B cell (primary cell): ENCODE data around the gene CORO2B. TPM values are rescaled to one million over a fixed set of nuclear protein-coding genes. Genes with fewer than 3 reads are reported as not detected.

ENCODE experiments used
- ATAC-seq: fragments of 200-7000 bp; cut with Tn5 transposase; one replicate; pipeline ENCODE4 v1.10.0; 2021; ENCODE audit warnings: low read depth, mild to moderate bottlenecking, moderate number of reproducible peaks, moderate library complexity
- CTCF ChIA-PET: fragments of 350-600 bp; sonication (Branson Sonifier 250); formaldehyde crosslinking; loops from one replicate; lab custom pipeline; 2021; ENCODE audit warnings: antibody characterized with exemption, inconsistent platforms; lab: Charles Lee
- POLR2A ChIA-PET: fragments of 350-600 bp; sonication (Branson Sonifier 250); formaldehyde crosslinking; loops from one replicate; lab custom pipeline; 2021; ENCODE audit warnings: antibody characterized with exemption; lab: Charles Lee
- DNase-seq: peaks from one replicate; pipeline ENCODE4 v3.0.0; 2013
- H2AFZ ChIP-seq: 2 replicates; pipeline ENCODE4 v1.6.1; 2012; ENCODE audit warnings: mild to moderate bottlenecking, low read depth, low read length; ENCODE audit not compliant: insufficient read depth, poor library complexity, severe bottlenecking
- H3K27ac ChIP-seq, 2 donors: 1 replicate in 1 of 2; 2 replicates in 1 of 2; pipeline ENCODE4 v1.5.1; 2012 to 2013; ENCODE audit warnings: low read length in 2 of 2, mild to moderate bottlenecking in 2 of 2, moderate library complexity in 1 of 2
- H3K27me3 ChIP-seq, 4 experiments: fragments of 200-600 bp in 1 of 4; sonication (generic) in 1 of 4; replicated peaks in 1 of 4; 1 replicate in 2 of 4; 2 replicates in 2 of 4; pipeline versions ENCODE4 v1.6.1 to v1.7.0; 2013 to 2016; ENCODE audit warnings: low read length in 3 of 4, mild to moderate bottlenecking in 2 of 4, mixed read lengths in 1 of 4, moderate library complexity in 1 of 4; ENCODE audit not compliant: insufficient read depth in 4 of 4, control insufficient read depth in 3 of 4; ENCODE audit errors: control extremely low read depth in 1 of 4
- H3K36me3 ChIP-seq, 2 experiments: replicated peaks in 1 of 2; 1 replicate in 1 of 2; 2 replicates in 1 of 2; pipeline versions ENCODE4 v1.6.1 to v1.7.1; 2013; ENCODE audit warnings: low read length in 1 of 2; ENCODE audit not compliant: insufficient read depth in 2 of 2, control insufficient read depth in 1 of 2; ENCODE audit errors: control extremely low read depth in 1 of 2, extremely low read depth in 1 of 2
- H3K4me1 ChIP-seq, 2 donors: fragments of 200-600 bp in 1 of 2; sonication (generic) in 1 of 2; 1 replicate in 1 of 2; 2 replicates in 1 of 2; pipeline versions ENCODE4 v1.5.1 to v1.6.1; 2013 to 2017; ENCODE audit warnings: low read length in 2 of 2; ENCODE audit not compliant: control insufficient read depth in 2 of 2, insufficient read depth in 2 of 2
- H3K4me2 ChIP-seq: replicated peaks from 2 replicates; pipeline ENCODE3; 2012; ENCODE audit warnings: mild to moderate bottlenecking, low read depth, low read length; ENCODE audit not compliant: poor library complexity, severe bottlenecking
- H3K4me3 ChIP-seq, 5 experiments: fragments of 200-600 bp in 1 of 5; sonication (generic) in 1 of 5; 1 replicate in 3 of 5; 2 replicates in 2 of 5; pipeline versions ENCODE4 v1.5.1 to v1.7.0; 2011 to 2016; ENCODE audit warnings: low read length in 4 of 5, mild to moderate bottlenecking in 4 of 5, low read depth in 2 of 5, control low read depth in 1 of 5, moderate library complexity in 1 of 5; ENCODE audit not compliant: insufficient read depth in 1 of 5; ENCODE audit errors: control extremely low read depth in 1 of 5, extremely low read depth in 1 of 5
- H3K79me2 ChIP-seq: fragments of 200-600 bp; sonication (generic); one replicate; pipeline ENCODE4 v1.6.0; 2016; ENCODE audit warnings: low read length; ENCODE audit not compliant: control insufficient read depth, insufficient read depth
- H3K9ac ChIP-seq: fragments of 200-600 bp; sonication (generic); 2 replicates; pipeline ENCODE4 v1.6.1; 2017; ENCODE audit warnings: mild to moderate bottlenecking, low read length, moderate library complexity
- H3K9me3 ChIP-seq, 3 donors: one replicate each; pipeline versions ENCODE4 v1.6.1 to v1.7.1; 2013; ENCODE audit warnings: low read length in 2 of 3; ENCODE audit not compliant: control insufficient read depth in 2 of 3, insufficient read depth in 1 of 3; ENCODE audit errors: control extremely low read depth in 1 of 3
- H4K20me1 ChIP-seq: 2 replicates; pipeline ENCODE4 v1.6.0; 2012; ENCODE audit warnings: mild to moderate bottlenecking, low read length; ENCODE audit not compliant: insufficient read depth, control insufficient read depth, poor library complexity, severe bottlenecking
- H3K27ac Mint-ChIP-seq: one replicate; pipeline ENCODE4 v1.8.0; 2021; ENCODE audit warnings: mixed read lengths
- H3K27me3 Mint-ChIP-seq: one replicate; pipeline ENCODE4 v1.8.0; 2021; ENCODE audit warnings: mixed read lengths
- H3K4me1 Mint-ChIP-seq: one replicate; pipeline ENCODE4 v1.8.0; 2021; ENCODE audit warnings: mixed read lengths
- H3K4me3 Mint-ChIP-seq: one replicate; pipeline ENCODE4 v1.8.0; 2021; ENCODE audit warnings: mixed read lengths
- H3K9me3 Mint-ChIP-seq: one replicate; pipeline ENCODE4 v1.8.0; 2022; ENCODE audit warnings: mixed read lengths; ENCODE audit not compliant: insufficient read depth
- CTCF ChIP-seq: fragments of 200-600 bp; IDR thresholded peaks from one replicate; pipeline ENCODE4 v1.8.0; 2022; ENCODE audit warnings: antibody characterized with exemption, mild to moderate bottlenecking
- EZH2 ChIP-seq: IDR thresholded peaks from 2 replicates; pipeline ENCODE4 v1.6.1; 2012; ENCODE audit warnings: borderline replicate concordance, low read depth, mild to moderate bottlenecking, moderate library complexity, low read length; ENCODE audit not compliant: insufficient read depth, poor library complexity, severe bottlenecking
- WGBS: methylation state at CpG from one replicate; pipeline ENCODE4 v1.1.5; 2013; ENCODE audit warnings: missing lambda C conversion rate; ENCODE audit not compliant: insufficient coverage; 5-methylcytosine and 5-hydroxymethylcytosine counted together
- intact Hi-C: fragments of 100-400 bp; cut with micrococcal nuclease; formaldehyde crosslinking; loops from one replicate; pipeline ENCODE4 v1.10.0; 2022
- polyA plus RNA-seq: library from polyadenylated mRNA; depleted of rRNA; stranded (reverse); fragments of >200 nt; gene quantifications from 2 replicates; pipeline ENCODE4 v1.2.3, GENCODE V29; 2012
- total RNA-seq, 2 donors: library from RNA; stranded (reverse); fragments of 120-200 nt in 1 of 2; gene quantifications; 1 replicate in 1 of 2; 2 replicates in 1 of 2; pipeline versions ENCODE4 v1.2.3 to v1.2.4, GENCODE V29; 2013 to 2022

CORO2B gene
- total and polyA plus RNA-seq, 2 donors (not counting 1 experiment from before 2014, with no cell fraction given): 9.5 to 11.3 TPM

DNA sequence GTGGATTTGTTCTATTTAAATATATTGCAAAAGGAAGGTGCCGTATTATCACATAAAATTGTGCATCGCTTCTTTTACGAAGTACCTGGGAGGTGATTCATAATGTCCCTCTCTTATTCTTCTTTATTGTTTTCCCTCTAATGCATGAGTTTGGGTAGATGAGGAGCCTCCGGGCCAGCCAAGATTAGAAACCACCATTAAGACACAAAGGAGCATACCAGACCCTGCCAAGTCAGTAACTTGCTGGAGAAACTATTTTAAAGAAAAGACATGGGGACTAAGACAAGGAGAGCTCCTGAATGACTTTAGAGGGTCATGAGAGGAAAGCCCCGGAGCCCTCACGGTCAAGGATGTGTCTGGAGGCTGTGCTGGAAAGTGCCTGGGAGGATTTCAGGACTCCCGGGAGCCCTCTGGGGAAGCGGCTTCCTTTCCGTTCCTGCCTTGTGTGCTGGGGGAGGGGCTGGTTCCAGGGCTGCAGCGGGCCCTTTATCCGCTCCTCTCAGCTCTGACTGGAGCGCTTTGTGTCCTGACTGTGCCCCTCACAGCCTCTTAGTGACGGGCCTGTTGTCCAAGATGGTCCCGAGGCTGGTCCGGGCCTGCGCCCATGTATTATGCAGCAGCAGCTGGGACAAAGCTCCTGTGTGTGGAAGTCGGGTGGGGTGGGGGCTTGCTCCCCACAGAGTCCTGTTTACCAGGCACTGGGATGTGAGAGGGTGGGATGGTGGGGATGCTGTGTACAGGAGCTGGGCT is 35.7 kb downstream of the CORO2B start:
- Mint-ChIP-seq H3K4me1 (peaks cover 32% of the 10 kb centered on the region), H3K27me3 (peaks cover 5% of the 10 kb centered on the region), H3K4me3 (no peak overlapping the region), H3K27ac (no peak overlapping the region), H3K9me3 (no peaks in the 10 kb centered on the region)
- ChIA-PET CTCF (no interaction called here), POLR2A (no interaction called here)
- peaks cover 0 to 3% of the 10 kb centered on the region in 2 experiments for H3K36me3 ChIP-seq
- peaks cover 12% of the 10 kb centered on the region for H3K79me2 ChIP-seq
- H3K4me3 ChIP-seq: no peak overlapping the region
- WGBS: 92% methylated on average over 13 of the region's 17 CpGs
- H2AFZ ChIP-seq: no peak overlapping the region
- H3K27ac ChIP-seq: no peak overlapping the region
- DNase-seq (no peak), ATAC-seq (no peak)
- H3K9ac ChIP-seq: no peak overlapping the region
- no peaks in the 10 kb centered on the region for H3K27me3 ChIP-seq
- no peak for TF ChIP-seq CTCF
- TF ChIP-seq EZH2: no peak
- intact Hi-C loops: no loop called here
- no peak overlapping the region for H3K4me2 ChIP-seq
- H3K4me1 ChIP-seq: peaks cover 0 to 5% of the 10 kb centered on the region in 2 donors
- H3K9me3 ChIP-seq: peaks cover 0 to 7% (median 0%) of the 10 kb centered on the region in 3 donors
- no peaks in the 10 kb centered on the region for H4K20me1 ChIP-seq

- Histone ChIP-seq H3K4me2 (no peak overlapping the region), H3K9ac (no peak overlapping the region), H3K27ac (no peak overlapping the region), H2AFZ (no peak overlapping the region), H3K4me1 (peaks cover 0 to 5% of the 10 kb centered on the region in 2 donors), H3K36me3 (peaks cover 0 to 3% of the 10 kb centered on the region in 2 experiments), H4K20me1 (no peaks in the 10 kb centered on the region), H3K4me3 (no peak overlapping the region), H3K27me3 (no peaks in the 10 kb centered on the region), H3K9me3 (peaks cover 0 to 7% (median 0%) of the 10 kb centered on the region in 3 donors), H3K79me2 (peaks cover 12% of the 10 kb centered on the region)
- H3K27me3 Mint-ChIP-seq: peaks cover 5% of the 10 kb centered on the region
- ATAC-seq: no peak
- no peak overlapping the region for H3K4me3 Mint-ChIP-seq
- TF ChIP-seq CTCF (no peak), EZH2 (no peak)
- WGBS: 67% methylated on average over 1 of the region's 1 CpG
- H3K9me3 Mint-ChIP-seq: no peaks in the 10 kb centered on the region
- H3K4me1 Mint-ChIP-seq: peaks cover 34% of the 10 kb centered on the region
- ChIA-PET POLR2A (no interaction called here), CTCF (no interaction called here)
- H3K27ac Mint-ChIP-seq: no peak overlapping the region
- intact Hi-C loops: no loop called here
- DNase-seq: no peak
These were observed 36.5 kb downstream of the CORO2B start for GRCh38 chr15:68615301-68615700.
